GM12878 (cell line): ENCODE results near the gene ARHGAP5. TPM values are rescaled to one million over a fixed set of nuclear protein-coding genes. Genes with fewer than 3 reads are reported as not detected.

Experiments used
- ATAC-seq: fragments of 200-7000 bp; cut with Tn5 transposase; 3 replicates; pipeline ENCODE4 v1.9.1; 2020; ENCODE audit warnings: mild to moderate bottlenecking, moderate library complexity
- BruUV-seq: library from RNA; stranded (reverse); fragments of 400-500 nt; replicated peaks from 2 replicates; lab custom pipeline; 2021; lab: Mats Ljungman, UMichigan
- CTCF ChIA-PET: fragments of 300-600 bp; sonication (Branson Sonifier 250); formaldehyde crosslinking; extraction: SDS; loops from one replicate; lab custom pipeline; 2021; ENCODE audit warnings: inconsistent platforms; lab: Yijun Ruan, JAX
- POLR2A ChIA-PET: fragments of 350-600 bp; formaldehyde crosslinking; extraction: SDS; loops from one replicate; lab custom pipeline; 2021; ENCODE audit warnings: inconsistent platforms; lab: Charles Lee
- RAD21 ChIA-PET: fragments of 300-600 bp; sonication (Branson Sonifier 250); formaldehyde crosslinking; loops from one replicate; lab custom pipeline; 2023; ENCODE audit warnings: antibody characterized with exemption; ENCODE audit not compliant: unreplicated experiment; lab: Charles Lee
- SMC1A ChIA-PET: fragments of 300-600 bp; sonication (Branson Sonifier 250); formaldehyde crosslinking; loops from one replicate; lab custom pipeline; 2023; ENCODE audit not compliant: unreplicated experiment, uncharacterized antibody; lab: Charles Lee
- DNase-seq: peaks from one replicate; pipeline ENCODE4 v3.0.0-alpha.2; 2011; ENCODE audit warnings: low read depth, low spot score
- FAIRE-seq: peaks from 3 replicates; lab custom pipeline; 2011; peaks lifted over from hg19 to GRCh38; lab: Jason Lieb, UNC
- H2AFZ ChIP-seq: 2 replicates; pipeline ENCODE4 v1.6.0; 2011; ENCODE audit warnings: low read depth, low read length, control low read depth; ENCODE audit not compliant: control insufficient read depth
- H3K27ac ChIP-seq: 2 replicates; pipeline ENCODE4 v1.5.1; 2011; ENCODE audit warnings: control low read depth; ENCODE audit not compliant: control insufficient read depth, insufficient read depth
- H3K27me3 ChIP-seq, 2 experiments: replicated peaks in 1 of 2; 2 replicates each; pipeline versions ENCODE4 v1.6.0 to v1.6.1; 2011; ENCODE audit warnings: low read length in 1 of 2; ENCODE audit not compliant: control insufficient read depth in 2 of 2, insufficient read depth in 2 of 2
- H3K36me3 ChIP-seq, 2 experiments: 2 replicates each; pipeline ENCODE4 v1.5.1; 2011; ENCODE audit warnings: low read length in 1 of 2; ENCODE audit not compliant: control insufficient read depth in 2 of 2, insufficient read depth in 2 of 2
- H3K4me1 ChIP-seq: 2 replicates; pipeline ENCODE4 v1.6.1; 2011; ENCODE audit warnings: mild to moderate bottlenecking, low read length, moderate library complexity, mixed read lengths; ENCODE audit not compliant: control insufficient read depth, insufficient read depth
- H3K4me2 ChIP-seq: 2 replicates; pipeline ENCODE4 v1.6.0; 2011; ENCODE audit warnings: control low read depth; ENCODE audit not compliant: control insufficient read depth, insufficient read depth
- H3K4me3 ChIP-seq: fragments of 200-600 bp; sonication (generic); 2 replicates; pipeline ENCODE4 v1.5.1; 2016
- H3K79me2 ChIP-seq: 2 replicates; pipeline ENCODE4 v1.6.0; 2011; ENCODE audit warnings: low read length; ENCODE audit not compliant: control insufficient read depth, insufficient read depth
- H3K9ac ChIP-seq: 2 replicates; pipeline ENCODE4 v1.8.0; 2011; ENCODE audit warnings: low read length, control low read depth, mixed read lengths; ENCODE audit not compliant: control insufficient read depth, insufficient read depth
- H3K9me3 ChIP-seq: replicated peaks from 3 replicates; pipeline ENCODE4 v1.5.1; 2011; ENCODE audit warnings: mild to moderate bottlenecking, low read length; ENCODE audit not compliant: control insufficient read depth, insufficient read depth
- H4K20me1 ChIP-seq: 2 replicates; pipeline ENCODE4 v1.6.0; 2011; ENCODE audit not compliant: control insufficient read depth, insufficient read depth
- CBX5 ChIP-seq: sonication (generic); IDR thresholded peaks from 2 replicates; pipeline ENCODE4 v1.6.1; 2016; ENCODE audit warnings: low read depth, moderate library complexity, mild to moderate bottlenecking, inconsistent platforms
- POLR2AphosphoS5 ChIP-seq: IDR thresholded peaks from 2 replicates; pipeline ENCODE4 v1.6.1; 2011; ENCODE audit warnings: mild to moderate bottlenecking, low read length, inconsistent platforms
- SREBF1 ChIP-seq: IDR thresholded peaks from 2 replicates; pipeline ENCODE4 v1.6.1; 2012; ENCODE audit warnings: mild to moderate bottlenecking, low read length
- WGBS: methylation state at CpG from one replicate; pipeline ENCODE4 v1.1.6; 2016; ENCODE audit warnings: low lambda C conversion rate; ENCODE audit not compliant: insufficient replicate concordance, insufficient coverage; ENCODE audit errors: missing lambda C conversion rate; 5-methylcytosine and 5-hydroxymethylcytosine counted together
- in situ Hi-C: fragments of 300-500 bp; cut with MboI; formaldehyde crosslinking; loops from 9 replicates; pipeline ENCODE4 v1.14.3; 2018; ENCODE audit warnings: mixed read lengths
- intact Hi-C: fragments of 100-400 bp; cut with micrococcal nuclease; formaldehyde crosslinking; loops from one replicate; pipeline ENCODE4 v1.14.2; 2022; ENCODE audit not compliant: unreplicated experiment
- polyA plus RNA-seq, 11 experiments: library from polyadenylated mRNA; depleted of rRNA in 4 of 11; unstranded in 6 of 11; stranded (reverse) in 5 of 11; fragments of >200 nt; fragmentation: Nextera tagmentation in 4 of 11; fragmentation: Illumina TruSeq in 1 of 11; extraction: Ambion mirVana in 4 of 11; extraction: Trizol in 1 of 11; gene quantifications; 1 replicate in 1 of 11; 2 replicates in 10 of 11; pipeline versions ENCODE4 v1.2.1 to v1.2.3, GENCODE V29; 2011 to 2016; ENCODE audit warnings: inconsistent platforms in 2 of 11, missing spikeins in 2 of 11, low read depth in 1 of 11
- total RNA-seq, 4 experiments: library from RNA; depleted of rRNA in 3 of 4; stranded (reverse); fragments of >200 nt in 3 of 4; fragmentation: Illumina TruSeq in 1 of 4; extraction: Trizol in 1 of 4; gene quantifications; 2 replicates each; pipeline versions ENCODE4 v1.2.1 to v1.2.3, GENCODE V29; 2013 to 2021
- TF ChIP-seq, protein P1 (sequence below): fragments of 450-650 bp; formaldehyde crosslinking; IDR thresholded peaks from 2 replicates; pipeline ENCODE4 v1.4.0; 2020; ENCODE audit warnings: mild to moderate bottlenecking, moderate library complexity

Gene ARHGAP5
- total and polyA plus RNA-seq, 10 of the 15 experiments (the other 5 are each of a cell fraction or from before 2014, with no cell fraction given): 0.91 to 19.6 (median 7.2) TPM

DNA sequence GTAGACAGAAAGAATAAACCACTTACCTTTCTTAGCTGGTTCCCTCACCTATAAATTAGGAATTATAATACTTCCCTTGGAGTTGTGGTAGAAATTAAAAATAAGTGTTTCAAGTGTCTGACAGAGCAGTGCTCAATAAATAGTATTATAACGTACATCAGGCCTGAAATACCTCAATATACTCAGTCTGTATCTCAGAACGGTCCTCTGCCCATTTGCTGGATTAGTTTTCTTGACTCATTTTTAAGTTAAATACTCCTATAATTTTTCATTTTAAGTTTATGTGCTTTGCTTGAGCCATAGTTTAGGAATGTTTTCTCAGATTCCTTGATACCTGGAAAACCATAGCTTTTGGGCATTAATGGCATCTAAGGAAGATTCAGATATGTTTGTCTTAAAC lies 22.4 kb downstream of the ARHGAP5 start:
- no TSS peak for BruUV-seq

More for the DNA sequence above, 22.4 kb downstream of the ARHGAP5 start:
- Histone ChIP-seq H3K9me3 (no peaks in the 10 kb centered on the region), H3K27ac (no peak overlapping the region), H3K4me1 (peaks cover 20% of the 10 kb centered on the region), H3K4me3 (no peak overlapping the region), H2AFZ (no peak overlapping the region), H3K27me3 (no peaks in the 10 kb centered on the region), H3K9ac (no peak overlapping the region), H3K79me2 (no peaks in the 10 kb centered on the region), H3K4me2 (no peak overlapping the region), H4K20me1 (peaks cover 2% of the 10 kb centered on the region; the same call in 1 of the 2 replicates), H3K36me3 (no peaks in the 10 kb centered on the region; a peak in 1 of 4 replicates)
- 96% methylated on average over 2 of the region's 2 CpGs for WGBS
- in situ Hi-C loops (no loop called here), intact Hi-C loops (no loop called here)
- DNase-seq (no peak), ATAC-seq (no peak), FAIRE-seq (no peak)
- SMC1A ChIA-PET: interaction anchor here (0.9 to 1.1 kb wide), 2 partner anchors 26 to 100 kb away, joined by 3 read pairs; no protein-coding TSS in a partner anchor
- CTCF ChIA-PET: no interaction called here
- RAD21 ChIA-PET: no interaction called here
- POLR2A ChIA-PET: no interaction called here
- TF ChIP-seq, protein P1, sequence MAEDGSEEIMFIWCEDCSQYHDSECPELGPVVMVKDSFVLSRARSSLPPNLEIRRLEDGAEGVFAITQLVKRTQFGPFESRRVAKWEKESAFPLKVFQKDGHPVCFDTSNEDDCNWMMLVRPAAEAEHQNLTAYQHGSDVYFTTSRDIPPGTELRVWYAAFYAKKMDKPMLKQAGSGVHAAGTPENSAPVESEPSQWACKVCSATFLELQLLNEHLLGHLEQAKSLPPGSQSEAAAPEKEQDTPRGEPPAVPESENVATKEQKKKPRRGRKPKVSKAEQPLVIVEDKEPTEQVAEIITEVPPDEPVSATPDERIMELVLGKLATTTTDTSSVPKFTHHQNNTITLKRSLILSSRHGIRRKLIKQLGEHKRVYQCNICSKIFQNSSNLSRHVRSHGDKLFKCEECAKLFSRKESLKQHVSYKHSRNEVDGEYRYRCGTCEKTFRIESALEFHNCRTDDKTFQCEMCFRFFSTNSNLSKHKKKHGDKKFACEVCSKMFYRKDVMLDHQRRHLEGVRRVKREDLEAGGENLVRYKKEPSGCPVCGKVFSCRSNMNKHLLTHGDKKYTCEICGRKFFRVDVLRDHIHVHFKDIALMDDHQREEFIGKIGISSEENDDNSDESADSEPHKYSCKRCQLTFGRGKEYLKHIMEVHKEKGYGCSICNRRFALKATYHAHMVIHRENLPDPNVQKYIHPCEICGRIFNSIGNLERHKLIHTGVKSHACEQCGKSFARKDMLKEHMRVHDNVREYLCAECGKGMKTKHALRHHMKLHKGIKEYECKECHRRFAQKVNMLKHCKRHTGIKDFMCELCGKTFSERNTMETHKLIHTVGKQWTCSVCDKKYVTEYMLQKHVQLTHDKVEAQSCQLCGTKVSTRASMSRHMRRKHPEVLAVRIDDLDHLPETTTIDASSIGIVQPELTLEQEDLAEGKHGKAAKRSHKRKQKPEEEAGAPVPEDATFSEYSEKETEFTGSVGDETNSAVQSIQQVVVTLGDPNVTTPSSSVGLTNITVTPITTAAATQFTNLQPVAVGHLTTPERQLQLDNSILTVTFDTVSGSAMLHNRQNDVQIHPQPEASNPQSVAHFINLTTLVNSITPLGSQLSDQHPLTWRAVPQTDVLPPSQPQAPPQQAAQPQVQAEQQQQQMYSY (CRISPR knock-in tag): no peak
- TF ChIP-seq CBX5 (no peak), POLR2AphosphoS5 (no peak), SREBF1 (no peak)
